Measurements from ENCODE around the gene EZH2.

DNA sequence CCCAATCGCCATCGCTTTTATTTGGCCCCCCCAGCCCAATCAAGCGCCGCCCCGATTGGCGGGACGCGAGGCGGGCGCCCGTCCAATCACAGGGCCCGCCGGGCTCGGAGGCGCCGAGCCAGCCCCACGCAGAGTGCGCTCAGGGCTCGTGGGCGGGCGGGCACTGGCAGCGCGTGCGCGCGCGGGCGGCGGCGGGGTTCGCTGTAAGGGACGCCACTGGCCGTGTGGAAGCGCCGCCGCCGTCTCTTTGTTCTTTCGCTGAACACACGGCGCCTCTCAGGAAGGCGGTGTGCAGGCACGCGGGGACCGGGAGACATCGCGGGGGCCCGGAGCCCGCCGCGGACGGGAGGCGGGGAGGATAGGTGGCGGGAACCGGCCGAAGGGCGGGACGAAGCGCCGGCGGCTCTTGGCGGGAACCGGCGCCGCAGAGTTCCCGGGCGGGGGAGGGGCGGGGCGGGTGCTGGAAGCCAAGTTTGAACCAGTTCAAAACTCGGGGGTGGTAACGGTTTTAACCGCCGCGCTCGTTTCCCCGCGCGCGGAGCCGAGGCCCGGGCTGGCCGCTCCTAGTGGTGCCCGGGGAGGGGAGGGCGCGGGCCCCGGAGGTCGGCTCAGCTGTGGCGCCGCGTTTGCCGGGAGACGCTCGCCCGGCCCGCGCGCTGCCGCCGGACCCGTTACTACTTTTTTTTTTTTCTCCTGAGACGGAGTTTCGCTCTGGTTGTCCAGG, 370 bp upstream of the EZH2 start:
- TF ChIP-seq POLR2A (IDR thresholded peaks at IDR 0.05; ENCODE audit: low read depth, low read length) = no peak
- TF ChIP-seq POLR2AphosphoS5 (IDR thresholded peaks at IDR 0.05; ENCODE audit: low read depth, low read length) = peak; percentile 27; the same call in 1 of the 2 replicates
- no peak for TF ChIP-seq TAF1 (IDR thresholded peaks at IDR 0.05; ENCODE audit: low read depth, low read length)
